SIG-M5 (cell line): ENCODE measurements around the gene OR5H6.
"Not testable (repeated sequence)": the region's sequence is repeated elsewhere in the genome, so short reads cannot be mapped to it uniquely, and the experiment has no call there.

ENCODE experiments used
- DNase-seq: peaks from one replicate; lab custom pipeline; 2025; lab: John Stamatoyannopoulos, UW

OR5H6 gene

GRCh38 chr3:98263944-98264343, at the start of gene OR5H6:
TSS of gene OR5H6 (plus strand) at chr3:98264244. CDS start at chr3:98264333, 89 bp downstream.
- no peak for DNase-seq

- DNase-seq, result no peak
Measured at GRCh38 chr3:98215051-98215450, 49.0 kb upstream of the OR5H6 start.

- no peak for DNase-seq
Measured at GRCh38 chr3:98223907-98224672, 40.0 kb upstream of the OR5H6 start.

GRCh38 chr3:98232489-98232888, 31.6 kb upstream of the OR5H6 start:
- DNase-seq, result no peak

GRCh38 chr3:98233468-98233867, 30.6 kb upstream of the OR5H6 start:
- no peak for DNase-seq

- no peak for DNase-seq
Measured at GRCh38 chr3:98240131-98240530, 23.9 kb upstream of the OR5H6 start.

- no peak for DNase-seq
Measured at GRCh38 chr3:98242155-98242554, 21.9 kb upstream of the OR5H6 start.

- no peak for DNase-seq
Measured at GRCh38 chr3:98243843-98244242, 20.2 kb upstream of the OR5H6 start.

GRCh38 chr3:98246142-98246541, 17.9 kb upstream of the OR5H6 start:
- no peak for DNase-seq

GRCh38 chr3:98256026-98256425, 8.0 kb upstream of the OR5H6 start:
- DNase-seq, result not testable (repeated sequence)

- no peak for DNase-seq
Measured at GRCh38 chr3:98259707-98260106, 4.3 kb upstream of the OR5H6 start.

- DNase-seq, result no peak
Measured at GRCh38 chr3:98262046-98262445, 2.0 kb upstream of the OR5H6 start.

- no peak for DNase-seq
Measured at GRCh38 chr3:98269846-98270245, 5.8 kb downstream of the OR5H6 start.

GRCh38 chr3:98272126-98272525, 8.1 kb downstream of the OR5H6 start:
- DNase-seq, result no peak

- no peak for DNase-seq
Measured at GRCh38 chr3:98274914-98275313, 10.9 kb downstream of the OR5H6 start.

- DNase-seq, result no peak
Measured at GRCh38 chr3:98282205-98282604, 18.2 kb downstream of the OR5H6 start, which contains the start of gene OR5H2. TSS of gene OR5H2 (plus strand) at chr3:98282505. CDS start at chr3:98282903, 398 bp downstream.

GRCh38 chr3:98290916-98291315, 26.9 kb downstream of the OR5H6 start:
- DNase-seq, result no peak

GRCh38 chr3:98291332-98291957, 27.4 kb downstream of the OR5H6 start:
- no peak for DNase-seq
